Measurements from ENCODE around the gene NTNG2.

NTNG2 gene

DNA sequence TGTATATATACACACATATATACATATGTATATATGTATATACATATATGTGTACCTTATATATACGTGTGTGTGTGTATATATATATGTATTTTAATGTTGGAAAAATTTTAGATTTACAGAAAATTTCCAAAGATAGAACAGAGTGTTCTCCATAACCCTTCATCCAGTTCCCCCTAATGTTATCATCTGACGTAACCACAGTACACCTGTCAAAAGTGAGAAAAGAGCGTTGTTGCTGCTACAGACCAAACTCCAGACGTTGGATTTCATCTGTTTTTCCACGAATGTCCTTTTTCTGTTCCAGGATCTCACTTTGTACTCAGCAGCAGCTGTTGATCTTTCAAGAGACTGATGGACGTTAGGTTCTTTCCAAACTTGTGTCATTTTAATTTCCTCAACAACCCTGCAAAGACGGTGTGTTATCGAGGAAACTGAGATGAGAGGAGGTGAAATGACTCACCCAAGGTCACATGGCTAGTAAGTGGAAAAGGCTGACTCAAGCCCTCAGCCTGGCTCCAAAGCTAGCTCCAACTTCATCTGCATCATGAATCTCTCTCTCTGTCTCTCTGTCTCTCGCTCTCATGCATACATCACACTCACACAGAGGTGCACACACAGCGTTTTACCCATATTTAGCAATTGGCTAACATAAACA is 17.0 kb upstream of the NTNG2 start:
- Histone ChIP-seq H3K4me2 (ENCODE audit: low read length) (no peak overlapping the region), H3K36me3 (ENCODE audit: control insufficient read depth, insufficient read depth, low read length) (no peaks in the 10 kb centered on the region), H3K27ac (no peak overlapping the region), H3K4me1 (no peaks in the 10 kb centered on the region), H3K27me3 (ENCODE audit: control insufficient read depth, insufficient read depth, low read length) (no peaks in the 10 kb centered on the region), H3K9me3 (ENCODE audit: control insufficient read depth, low read length) (no peaks in the 10 kb centered on the region), H2AFZ (no peak overlapping the region), H3K4me3 (ENCODE audit: low read depth, low read length) (no peak overlapping the region), H3K9ac (no peak overlapping the region), H3K79me2 (no peaks in the 10 kb centered on the region)
- TF ChIP-seq, protein P1, sequence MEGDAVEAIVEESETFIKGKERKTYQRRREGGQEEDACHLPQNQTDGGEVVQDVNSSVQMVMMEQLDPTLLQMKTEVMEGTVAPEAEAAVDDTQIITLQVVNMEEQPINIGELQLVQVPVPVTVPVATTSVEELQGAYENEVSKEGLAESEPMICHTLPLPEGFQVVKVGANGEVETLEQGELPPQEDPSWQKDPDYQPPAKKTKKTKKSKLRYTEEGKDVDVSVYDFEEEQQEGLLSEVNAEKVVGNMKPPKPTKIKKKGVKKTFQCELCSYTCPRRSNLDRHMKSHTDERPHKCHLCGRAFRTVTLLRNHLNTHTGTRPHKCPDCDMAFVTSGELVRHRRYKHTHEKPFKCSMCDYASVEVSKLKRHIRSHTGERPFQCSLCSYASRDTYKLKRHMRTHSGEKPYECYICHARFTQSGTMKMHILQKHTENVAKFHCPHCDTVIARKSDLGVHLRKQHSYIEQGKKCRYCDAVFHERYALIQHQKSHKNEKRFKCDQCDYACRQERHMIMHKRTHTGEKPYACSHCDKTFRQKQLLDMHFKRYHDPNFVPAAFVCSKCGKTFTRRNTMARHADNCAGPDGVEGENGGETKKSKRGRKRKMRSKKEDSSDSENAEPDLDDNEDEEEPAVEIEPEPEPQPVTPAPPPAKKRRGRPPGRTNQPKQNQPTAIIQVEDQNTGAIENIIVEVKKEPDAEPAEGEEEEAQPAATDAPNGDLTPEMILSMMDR (IDR thresholded peaks at IDR 0.05): no peak

DNA sequence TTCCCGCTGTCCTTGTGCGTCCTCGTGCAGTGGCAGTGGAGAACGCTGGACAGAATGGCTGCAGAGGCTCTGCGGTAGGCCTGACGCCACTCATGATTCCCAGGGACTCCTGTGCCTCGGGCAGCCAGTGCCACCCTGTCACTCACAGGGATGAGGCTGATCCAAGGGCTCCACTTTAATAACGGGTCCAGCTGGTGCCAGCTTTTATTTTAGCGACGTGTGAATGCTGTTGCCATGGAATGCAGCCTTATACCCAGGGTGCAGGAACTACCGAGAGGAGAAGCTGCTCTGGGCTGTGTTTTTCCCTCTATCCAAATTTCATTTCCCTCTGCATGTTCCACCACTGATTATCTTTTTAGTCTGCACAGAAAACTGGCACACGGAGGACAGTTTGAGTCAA is 15.8 kb upstream of the NTNG2 start:
- no peaks in the 10 kb centered on the region for H3K36me3 ChIP-seq (ENCODE audit: control insufficient read depth, insufficient read depth, low read length)
- H3K27ac ChIP-seq: no peak overlapping the region
- H2AFZ ChIP-seq: no peak overlapping the region
- no peaks in the 10 kb centered on the region for H3K27me3 ChIP-seq (ENCODE audit: control insufficient read depth, insufficient read depth, low read length)
- H3K79me2 ChIP-seq: no peaks in the 10 kb centered on the region
- no peak overlapping the region for H3K9ac ChIP-seq
- no peaks in the 10 kb centered on the region for H3K9me3 ChIP-seq (ENCODE audit: control insufficient read depth, low read length)
- H3K4me2 ChIP-seq (ENCODE audit: low read length): no peak overlapping the region
- H3K4me1 ChIP-seq: no peaks in the 10 kb centered on the region
- H3K4me3 ChIP-seq (ENCODE audit: low read depth, low read length): no peak overlapping the region
- TF ChIP-seq, protein P1 (IDR thresholded peaks at IDR 0.05): no peak

DNA sequence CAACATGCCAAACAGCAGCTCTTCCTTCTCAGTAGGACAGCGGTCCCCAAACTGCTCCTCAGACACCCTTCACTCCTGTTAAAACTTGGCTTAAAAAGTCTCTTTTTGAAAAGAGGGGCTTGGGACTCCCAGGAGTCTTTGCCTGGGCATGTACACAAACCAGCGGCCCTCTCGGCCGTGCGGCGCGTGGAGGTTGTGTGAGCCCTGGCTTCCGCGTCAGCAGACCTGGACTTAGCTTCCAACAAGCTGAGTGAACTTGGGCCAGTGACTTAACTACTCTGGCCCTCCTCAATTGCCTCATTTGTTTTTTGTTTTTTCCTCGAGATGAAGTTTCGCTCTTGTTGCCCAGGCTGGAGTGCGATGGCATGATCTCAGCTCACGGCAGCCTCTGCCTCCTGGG is 15.3 kb upstream of the NTNG2 start:
- no peaks in the 10 kb centered on the region for H3K27me3 ChIP-seq (ENCODE audit: control insufficient read depth, insufficient read depth, low read length)
- TF ChIP-seq, protein P1 (IDR thresholded peaks at IDR 0.05): no peak
- H2AFZ ChIP-seq: no peak overlapping the region

DNA sequence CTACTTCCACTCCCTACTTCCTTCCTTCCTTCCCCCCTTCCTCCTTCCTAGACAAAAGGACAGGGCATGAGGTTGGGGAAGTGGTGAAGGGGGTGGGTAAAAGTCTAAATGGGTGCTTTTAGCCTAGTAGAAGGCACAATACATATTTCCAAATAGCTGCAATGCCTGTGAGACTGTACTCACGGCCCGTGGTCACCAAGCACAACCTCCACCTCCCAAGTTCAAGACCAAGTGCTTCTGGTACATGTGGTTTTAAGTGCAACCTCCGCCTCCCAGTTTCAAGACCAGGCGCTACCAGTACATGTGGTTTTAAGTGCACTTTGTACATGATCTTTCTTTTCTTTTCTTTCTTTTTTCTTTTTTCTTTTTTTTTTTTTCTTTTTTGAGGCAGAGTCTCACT is 14.5 kb upstream of the NTNG2 start:
- no peaks in the 10 kb centered on the region for H3K27me3 ChIP-seq (ENCODE audit: control insufficient read depth, insufficient read depth, low read length)
- no peak overlapping the region for H3K27ac ChIP-seq
- TF ChIP-seq, protein P1 (IDR thresholded peaks at IDR 0.05): no peak

More for the DNA sequence above, 15.3 kb upstream of the NTNG2 start:
- H3K4me1 ChIP-seq: no peaks in the 10 kb centered on the region
- no peaks in the 10 kb centered on the region for H3K79me2 ChIP-seq
- H3K9me3 ChIP-seq (ENCODE audit: control insufficient read depth, low read length): no peaks in the 10 kb centered on the region
- no peak overlapping the region for H3K27ac ChIP-seq
- H3K4me2 ChIP-seq (ENCODE audit: low read length): no peak overlapping the region
- no peak overlapping the region for H3K9ac ChIP-seq
- H3K36me3 ChIP-seq (ENCODE audit: control insufficient read depth, insufficient read depth, low read length): no peaks in the 10 kb centered on the region
- H3K4me3 ChIP-seq (ENCODE audit: low read depth, low read length): no peak overlapping the region

DNA sequence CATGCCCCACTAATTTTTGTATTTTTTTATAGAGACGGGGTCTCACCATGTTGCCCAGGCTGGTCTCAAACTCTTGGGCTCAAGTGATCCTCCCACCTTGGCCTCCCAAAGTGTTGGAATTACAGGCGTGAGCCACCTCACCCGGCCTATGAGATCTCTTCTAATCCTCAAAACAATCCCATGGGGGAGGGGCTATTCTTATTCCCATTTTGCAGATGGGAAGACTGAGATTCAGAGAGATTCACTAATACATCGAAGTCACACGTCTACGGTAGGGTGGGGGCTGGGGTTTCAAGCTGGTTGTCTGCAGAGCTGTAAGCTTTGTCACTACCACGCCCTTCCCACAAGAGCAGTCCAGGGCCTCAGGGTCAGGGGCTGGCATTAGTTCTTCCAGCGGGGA is 14.0 kb upstream of the NTNG2 start:
- H3K27ac ChIP-seq: no peak overlapping the region
- H3K79me2 ChIP-seq: no peaks in the 10 kb centered on the region
- no peaks in the 10 kb centered on the region for H3K4me1 ChIP-seq
- no peaks in the 10 kb centered on the region for H3K36me3 ChIP-seq (ENCODE audit: control insufficient read depth, insufficient read depth, low read length)
- TF ChIP-seq, protein P1 (IDR thresholded peaks at IDR 0.05): no peak
- no peak overlapping the region for H2AFZ ChIP-seq
- H3K9ac ChIP-seq: no peak overlapping the region
- no peaks in the 10 kb centered on the region for H3K27me3 ChIP-seq (ENCODE audit: control insufficient read depth, insufficient read depth, low read length)
- H3K4me3 ChIP-seq (ENCODE audit: low read depth, low read length): no peak overlapping the region
- H3K9me3 ChIP-seq (ENCODE audit: control insufficient read depth, low read length): no peaks in the 10 kb centered on the region
- no peak overlapping the region for H3K4me2 ChIP-seq (ENCODE audit: low read length)

More for the DNA sequence above, 14.5 kb upstream of the NTNG2 start:
- no peaks in the 10 kb centered on the region for H3K79me2 ChIP-seq
- no peak overlapping the region for H3K4me3 ChIP-seq (ENCODE audit: low read depth, low read length)
- no peaks in the 10 kb centered on the region for H3K9me3 ChIP-seq (ENCODE audit: control insufficient read depth, low read length)
- H3K4me2 ChIP-seq (ENCODE audit: low read length): no peak overlapping the region
- no peaks in the 10 kb centered on the region for H3K36me3 ChIP-seq (ENCODE audit: control insufficient read depth, insufficient read depth, low read length)
- H2AFZ ChIP-seq: no peak overlapping the region
- H3K4me1 ChIP-seq: no peaks in the 10 kb centered on the region
- H3K9ac ChIP-seq: no peak overlapping the region
